B cell (primary cell): ENCODE measurements around the gene TENT5C. TPM values are rescaled to one million over a fixed set of nuclear protein-coding genes. Genes with fewer than 3 reads are reported as not detected.

Experiments
- ATAC-seq: fragments of 200-7000 bp; cut with Tn5 transposase; one replicate; pipeline ENCODE4 v1.10.0; 2021; ENCODE audit warnings: low read depth, mild to moderate bottlenecking, moderate number of reproducible peaks, moderate library complexity
- CTCF ChIA-PET: fragments of 350-600 bp; sonication (Branson Sonifier 250); formaldehyde crosslinking; loops from one replicate; lab custom pipeline; 2021; ENCODE audit warnings: antibody characterized with exemption, inconsistent platforms; lab: Charles Lee
- POLR2A ChIA-PET: fragments of 350-600 bp; sonication (Branson Sonifier 250); formaldehyde crosslinking; loops from one replicate; lab custom pipeline; 2021; ENCODE audit warnings: antibody characterized with exemption; lab: Charles Lee
- DNase-seq: peaks from one replicate; pipeline ENCODE4 v3.0.0; 2013
- H2AFZ ChIP-seq: 2 replicates; pipeline ENCODE4 v1.6.1; 2012; ENCODE audit warnings: mild to moderate bottlenecking, low read depth, low read length; ENCODE audit not compliant: insufficient read depth, poor library complexity, severe bottlenecking
- H3K27ac ChIP-seq, 2 donors: 1 replicate in 1 of 2; 2 replicates in 1 of 2; pipeline ENCODE4 v1.5.1; 2012 to 2013; ENCODE audit warnings: low read length in 2 of 2, mild to moderate bottlenecking in 2 of 2, moderate library complexity in 1 of 2
- H3K27me3 ChIP-seq, 4 experiments: fragments of 200-600 bp in 1 of 4; sonication (generic) in 1 of 4; replicated peaks in 1 of 4; 1 replicate in 2 of 4; 2 replicates in 2 of 4; pipeline versions ENCODE4 v1.6.1 to v1.7.0; 2013 to 2016; ENCODE audit warnings: low read length in 3 of 4, mild to moderate bottlenecking in 2 of 4, mixed read lengths in 1 of 4, moderate library complexity in 1 of 4; ENCODE audit not compliant: insufficient read depth in 4 of 4, control insufficient read depth in 3 of 4; ENCODE audit errors: control extremely low read depth in 1 of 4
- H3K36me3 ChIP-seq, 2 experiments: replicated peaks in 1 of 2; 1 replicate in 1 of 2; 2 replicates in 1 of 2; pipeline versions ENCODE4 v1.6.1 to v1.7.1; 2013; ENCODE audit warnings: low read length in 1 of 2; ENCODE audit not compliant: insufficient read depth in 2 of 2, control insufficient read depth in 1 of 2; ENCODE audit errors: control extremely low read depth in 1 of 2, extremely low read depth in 1 of 2
- H3K4me1 ChIP-seq, 2 donors: fragments of 200-600 bp in 1 of 2; sonication (generic) in 1 of 2; 1 replicate in 1 of 2; 2 replicates in 1 of 2; pipeline versions ENCODE4 v1.5.1 to v1.6.1; 2013 to 2017; ENCODE audit warnings: low read length in 2 of 2; ENCODE audit not compliant: control insufficient read depth in 2 of 2, insufficient read depth in 2 of 2
- H3K4me2 ChIP-seq: replicated peaks from 2 replicates; pipeline ENCODE3; 2012; ENCODE audit warnings: mild to moderate bottlenecking, low read depth, low read length; ENCODE audit not compliant: poor library complexity, severe bottlenecking
- H3K4me3 ChIP-seq, 5 experiments: fragments of 200-600 bp in 1 of 5; sonication (generic) in 1 of 5; 1 replicate in 3 of 5; 2 replicates in 2 of 5; pipeline versions ENCODE4 v1.5.1 to v1.7.0; 2011 to 2016; ENCODE audit warnings: low read length in 4 of 5, mild to moderate bottlenecking in 4 of 5, low read depth in 2 of 5, control low read depth in 1 of 5, moderate library complexity in 1 of 5; ENCODE audit not compliant: insufficient read depth in 1 of 5; ENCODE audit errors: control extremely low read depth in 1 of 5, extremely low read depth in 1 of 5
- H3K79me2 ChIP-seq: fragments of 200-600 bp; sonication (generic); one replicate; pipeline ENCODE4 v1.6.0; 2016; ENCODE audit warnings: low read length; ENCODE audit not compliant: control insufficient read depth, insufficient read depth
- H3K9ac ChIP-seq: fragments of 200-600 bp; sonication (generic); 2 replicates; pipeline ENCODE4 v1.6.1; 2017; ENCODE audit warnings: mild to moderate bottlenecking, low read length, moderate library complexity
- H3K9me3 ChIP-seq, 3 donors: one replicate each; pipeline versions ENCODE4 v1.6.1 to v1.7.1; 2013; ENCODE audit warnings: low read length in 2 of 3; ENCODE audit not compliant: control insufficient read depth in 2 of 3, insufficient read depth in 1 of 3; ENCODE audit errors: control extremely low read depth in 1 of 3
- H4K20me1 ChIP-seq: 2 replicates; pipeline ENCODE4 v1.6.0; 2012; ENCODE audit warnings: mild to moderate bottlenecking, low read length; ENCODE audit not compliant: insufficient read depth, control insufficient read depth, poor library complexity, severe bottlenecking
- H3K27ac Mint-ChIP-seq: one replicate; pipeline ENCODE4 v1.8.0; 2021; ENCODE audit warnings: mixed read lengths
- H3K27me3 Mint-ChIP-seq: one replicate; pipeline ENCODE4 v1.8.0; 2021; ENCODE audit warnings: mixed read lengths
- H3K4me1 Mint-ChIP-seq: one replicate; pipeline ENCODE4 v1.8.0; 2021; ENCODE audit warnings: mixed read lengths
- H3K4me3 Mint-ChIP-seq: one replicate; pipeline ENCODE4 v1.8.0; 2021; ENCODE audit warnings: mixed read lengths
- H3K9me3 Mint-ChIP-seq: one replicate; pipeline ENCODE4 v1.8.0; 2022; ENCODE audit warnings: mixed read lengths; ENCODE audit not compliant: insufficient read depth
- EZH2 ChIP-seq: IDR thresholded peaks from 2 replicates; pipeline ENCODE4 v1.6.1; 2012; ENCODE audit warnings: borderline replicate concordance, low read depth, mild to moderate bottlenecking, moderate library complexity, low read length; ENCODE audit not compliant: insufficient read depth, poor library complexity, severe bottlenecking
- WGBS: methylation state at CpG from one replicate; pipeline ENCODE4 v1.1.5; 2013; ENCODE audit warnings: missing lambda C conversion rate; ENCODE audit not compliant: insufficient coverage; 5-methylcytosine and 5-hydroxymethylcytosine counted together
- intact Hi-C: fragments of 100-400 bp; cut with micrococcal nuclease; formaldehyde crosslinking; loops from one replicate; pipeline ENCODE4 v1.10.0; 2022
- polyA plus RNA-seq: library from polyadenylated mRNA; depleted of rRNA; stranded (reverse); fragments of >200 nt; gene quantifications from 2 replicates; pipeline ENCODE4 v1.2.3, GENCODE V29; 2012
- total RNA-seq, 2 donors: library from RNA; stranded (reverse); fragments of 120-200 nt in 1 of 2; gene quantifications; 1 replicate in 1 of 2; 2 replicates in 1 of 2; pipeline versions ENCODE4 v1.2.3 to v1.2.4, GENCODE V29; 2013 to 2022
- TF ChIP-seq, protein P1 (sequence below): fragments of 200-600 bp; IDR thresholded peaks from one replicate; pipeline ENCODE4 v1.8.0; 2022; ENCODE audit warnings: antibody characterized with exemption, mild to moderate bottlenecking

Gene TENT5C
- total and polyA plus RNA-seq, 2 donors (not counting 1 experiment from before 2014, with no cell fraction given) = 65.4 to 112 TPM

DNA sequence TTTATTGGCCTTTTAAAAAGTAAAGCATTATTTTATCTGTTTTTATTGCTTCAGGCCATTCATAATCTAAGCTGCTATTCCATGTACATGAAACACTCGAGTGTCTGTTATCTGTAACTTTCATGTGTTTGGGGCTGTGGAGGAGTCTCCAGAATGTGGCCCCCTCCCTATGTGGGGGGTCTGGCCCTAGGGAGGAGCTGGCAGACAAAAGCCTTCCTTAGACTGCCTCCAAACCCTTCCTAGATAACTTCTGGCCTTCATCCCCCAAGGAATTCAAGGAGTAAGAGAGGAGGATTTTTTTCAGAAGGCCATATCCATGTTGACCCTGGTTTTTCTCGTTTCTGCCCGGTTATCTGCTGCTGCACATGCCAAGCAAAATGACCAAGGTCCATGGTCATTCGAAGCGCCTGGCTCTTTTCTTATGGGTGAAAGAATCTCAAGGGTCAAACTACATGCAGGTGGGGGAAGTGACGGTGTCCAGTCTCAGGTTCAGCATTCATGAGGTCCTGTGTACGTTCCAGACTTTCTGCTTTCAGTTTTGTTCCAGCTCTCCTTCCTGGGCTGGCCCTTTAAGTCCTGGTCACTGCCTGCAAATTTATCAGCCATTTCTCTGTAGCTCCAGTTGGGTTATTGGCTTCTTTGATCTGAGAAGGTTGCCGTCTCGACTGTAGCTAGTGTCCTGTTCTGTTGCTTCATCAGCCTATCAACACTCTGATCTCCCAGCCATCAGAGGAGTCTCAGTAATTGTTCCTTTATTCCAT lies 8.3 kb downstream of the TENT5C start:
- Mint-ChIP-seq H3K4me3 (peak overlapping the region; percentile 78), H3K4me1 (peaks cover 95% of the 10 kb centered on the region), H3K9me3 (peaks cover 6% of the 10 kb centered on the region), H3K27me3 (no peaks in the 10 kb centered on the region), H3K27ac (peak overlapping the region; percentile 59)
- H3K4me3 ChIP-seq = peak overlapping the region in 1 of 5 experiments; percentile 1
- H3K79me2 ChIP-seq = peaks cover 98% of the 10 kb centered on the region
- no peak for DNase-seq
- intact Hi-C loops = no loop called here
- H3K27me3 ChIP-seq = no peaks in the 10 kb centered on the region
- ATAC-seq = no peak
- H4K20me1 ChIP-seq = peaks cover 86% of the 10 kb centered on the region
- H3K36me3 ChIP-seq = peaks cover 0 to 53% of the 10 kb centered on the region in 2 experiments
- peak overlapping the region in 1 of 2 donors; percentile 3 for H3K27ac ChIP-seq
- peak overlapping the region; percentile 52 for H3K4me2 ChIP-seq
- H3K9ac ChIP-seq = peak overlapping the region; percentile 5
- ChIA-PET CTCF (interaction anchor here (0.8 to 10.1 kb wide), 8 partner anchors 17 to 144 kb away, joined by 3 to 64 read pairs (median 4); no protein-coding TSS in a partner anchor), POLR2A (interaction anchor here (0.9 kb wide), 1 partner anchor 8 kb away, joined by 3 read pairs; the partner anchor contains the start of gene TENT5C)
- peaks cover 0 to 3% (median 3%) of the 10 kb centered on the region in 3 donors for H3K9me3 ChIP-seq
- 94% methylated on average over 7 of the region's 9 CpGs for WGBS
- H2AFZ ChIP-seq = no peak overlapping the region
- H3K4me1 ChIP-seq = peaks cover 93 to 96% of the 10 kb centered on the region in 2 donors
- no peak for TF ChIP-seq EZH2
- TF ChIP-seq, protein P1, sequence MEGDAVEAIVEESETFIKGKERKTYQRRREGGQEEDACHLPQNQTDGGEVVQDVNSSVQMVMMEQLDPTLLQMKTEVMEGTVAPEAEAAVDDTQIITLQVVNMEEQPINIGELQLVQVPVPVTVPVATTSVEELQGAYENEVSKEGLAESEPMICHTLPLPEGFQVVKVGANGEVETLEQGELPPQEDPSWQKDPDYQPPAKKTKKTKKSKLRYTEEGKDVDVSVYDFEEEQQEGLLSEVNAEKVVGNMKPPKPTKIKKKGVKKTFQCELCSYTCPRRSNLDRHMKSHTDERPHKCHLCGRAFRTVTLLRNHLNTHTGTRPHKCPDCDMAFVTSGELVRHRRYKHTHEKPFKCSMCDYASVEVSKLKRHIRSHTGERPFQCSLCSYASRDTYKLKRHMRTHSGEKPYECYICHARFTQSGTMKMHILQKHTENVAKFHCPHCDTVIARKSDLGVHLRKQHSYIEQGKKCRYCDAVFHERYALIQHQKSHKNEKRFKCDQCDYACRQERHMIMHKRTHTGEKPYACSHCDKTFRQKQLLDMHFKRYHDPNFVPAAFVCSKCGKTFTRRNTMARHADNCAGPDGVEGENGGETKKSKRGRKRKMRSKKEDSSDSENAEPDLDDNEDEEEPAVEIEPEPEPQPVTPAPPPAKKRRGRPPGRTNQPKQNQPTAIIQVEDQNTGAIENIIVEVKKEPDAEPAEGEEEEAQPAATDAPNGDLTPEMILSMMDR = no peak

DNA sequence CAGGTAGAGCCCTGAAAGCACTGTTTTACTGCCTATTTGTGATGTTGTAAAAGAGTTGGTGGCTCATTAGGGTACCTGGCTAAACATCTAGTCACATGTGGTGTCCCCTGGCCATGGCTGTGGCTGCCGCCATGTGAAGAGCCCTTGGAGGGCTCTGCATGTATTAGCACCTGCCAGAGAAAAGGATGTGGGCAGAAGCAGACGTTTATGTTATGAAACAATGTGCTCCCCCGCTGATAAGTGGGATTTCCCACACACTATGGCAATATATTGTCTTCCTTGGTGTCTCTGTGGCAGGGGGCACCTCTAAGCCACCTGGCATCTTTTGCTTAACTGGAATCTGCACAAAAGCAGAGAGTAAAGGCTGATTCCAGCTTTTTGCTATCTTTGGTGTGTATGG lies 9.6 kb downstream of the TENT5C start:
- peak overlapping the region in 2 of 5 experiments; percentile 9 to 11 for H3K4me3 ChIP-seq
- H2AFZ ChIP-seq = no peak overlapping the region
- 0% methylated on average over 3 of the region's 3 CpGs for WGBS
- peaks cover 7% of the 10 kb centered on the region for H3K9me3 Mint-ChIP-seq
- peaks cover 98% of the 10 kb centered on the region for H3K79me2 ChIP-seq
- ATAC-seq (peak; percentile 69), DNase-seq (peak; percentile 68)
- intact Hi-C loops = no loop called here
- H3K36me3 ChIP-seq = peaks cover 0 to 48% of the 10 kb centered on the region in 2 experiments
- no peaks in the 10 kb centered on the region for H3K27me3 Mint-ChIP-seq
- ChIA-PET POLR2A (interaction anchor here (0.9 kb wide), 1 partner anchor 9 kb away, joined by 3 read pairs; the partner anchor contains the start of gene TENT5C), CTCF (interaction anchor here (2.5 to 10.1 kb wide), 2 partner anchors 59 to 143 kb away, joined by 5 to 64 read pairs; no protein-coding TSS in a partner anchor)
- H3K4me1 Mint-ChIP-seq = peaks cover 95% of the 10 kb centered on the region
- H3K27me3 ChIP-seq = no peaks in the 10 kb centered on the region
- peaks cover 88% of the 10 kb centered on the region for H4K20me1 ChIP-seq
- H3K9me3 ChIP-seq = peaks cover 0 to 3% (median 3%) of the 10 kb centered on the region in 3 donors
- peaks cover 87 to 95% of the 10 kb centered on the region in 2 donors for H3K4me1 ChIP-seq
- TF ChIP-seq, protein P1 = no peak
- no peak for TF ChIP-seq EZH2
- H3K4me2 ChIP-seq = peak overlapping the region; percentile 52
- peak overlapping the region; percentile 13 to 76 for H3K27ac ChIP-seq
- H3K9ac ChIP-seq = peak overlapping the region; percentile 22
- peak overlapping the region; percentile 61 for H3K27ac Mint-ChIP-seq
- peak overlapping the region; percentile 78 for H3K4me3 Mint-ChIP-seq
